Gastrocnemius medialis (tissue), 4 donors: Measurements from ENCODE around the gene LIMK1.

Experiments
- POLR2A ChIP-seq, 2 donors: fragments of 450-650 bp; IDR thresholded peaks; one replicate each; pipeline ENCODE4 v1.6.1; 2017; ENCODE audit warnings: antibody characterized with exemption in 2 of 2, mild to moderate bottlenecking in 2 of 2, moderate library complexity in 2 of 2
- TF ChIP-seq, protein P1 (sequence below), 5 experiments: fragments of 450-650 bp in 3 of 5; fragments of 200-600 bp in 2 of 5; sonication (generic) in 2 of 5; IDR thresholded peaks in 4 of 5; conservative IDR thresholded peaks in 1 of 5; 1 replicate in 4 of 5; 2 replicates in 1 of 5; pipeline ENCODE4 v1.5.1; 2016 to 2019; ENCODE audit warnings: antibody characterized with exemption in 5 of 5, mild to moderate bottlenecking in 3 of 5, moderate library complexity in 3 of 5

DNA sequence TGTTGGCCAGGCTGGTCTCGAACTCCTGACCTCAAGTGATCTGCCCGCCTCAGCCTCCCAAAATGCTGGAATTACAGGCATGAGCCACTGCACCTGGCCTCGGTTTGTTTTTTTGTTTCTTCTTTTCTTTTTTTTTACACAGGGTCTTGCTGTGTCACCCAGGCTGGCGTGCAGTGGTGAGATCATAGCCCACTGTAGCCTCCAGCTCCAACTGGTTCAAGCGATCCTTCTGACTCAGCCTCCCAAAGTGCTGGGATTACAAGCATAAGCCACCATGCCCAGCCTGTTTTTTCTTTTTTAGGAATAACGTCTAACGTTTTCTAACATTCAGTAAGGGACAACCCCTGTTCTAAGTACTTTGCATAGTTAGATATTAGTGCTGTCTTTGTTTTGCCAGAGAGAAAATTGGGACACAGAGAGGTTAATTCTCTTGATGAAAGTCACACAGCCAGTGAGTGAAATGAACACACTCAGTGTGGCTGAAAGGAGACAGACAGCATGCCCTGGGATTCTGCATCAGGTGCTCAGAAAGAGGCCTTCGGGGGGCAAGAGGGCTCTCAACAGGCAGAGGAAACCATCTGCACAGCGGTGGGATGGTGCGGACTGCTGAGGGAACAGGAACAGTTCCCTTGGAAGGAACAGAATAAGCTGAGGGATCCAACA lies 4.3 kb downstream of the LIMK1 start:
- TF ChIP-seq, protein P1, sequence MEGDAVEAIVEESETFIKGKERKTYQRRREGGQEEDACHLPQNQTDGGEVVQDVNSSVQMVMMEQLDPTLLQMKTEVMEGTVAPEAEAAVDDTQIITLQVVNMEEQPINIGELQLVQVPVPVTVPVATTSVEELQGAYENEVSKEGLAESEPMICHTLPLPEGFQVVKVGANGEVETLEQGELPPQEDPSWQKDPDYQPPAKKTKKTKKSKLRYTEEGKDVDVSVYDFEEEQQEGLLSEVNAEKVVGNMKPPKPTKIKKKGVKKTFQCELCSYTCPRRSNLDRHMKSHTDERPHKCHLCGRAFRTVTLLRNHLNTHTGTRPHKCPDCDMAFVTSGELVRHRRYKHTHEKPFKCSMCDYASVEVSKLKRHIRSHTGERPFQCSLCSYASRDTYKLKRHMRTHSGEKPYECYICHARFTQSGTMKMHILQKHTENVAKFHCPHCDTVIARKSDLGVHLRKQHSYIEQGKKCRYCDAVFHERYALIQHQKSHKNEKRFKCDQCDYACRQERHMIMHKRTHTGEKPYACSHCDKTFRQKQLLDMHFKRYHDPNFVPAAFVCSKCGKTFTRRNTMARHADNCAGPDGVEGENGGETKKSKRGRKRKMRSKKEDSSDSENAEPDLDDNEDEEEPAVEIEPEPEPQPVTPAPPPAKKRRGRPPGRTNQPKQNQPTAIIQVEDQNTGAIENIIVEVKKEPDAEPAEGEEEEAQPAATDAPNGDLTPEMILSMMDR (IDR thresholded peaks at IDR 0.05 in 4 of 5, conservative IDR thresholded peaks at IDR 0.05 in 1 of 5), result no peak
- no peak for TF ChIP-seq POLR2A (IDR thresholded peaks at IDR 0.05)
